ENCODE results near the gene VWC2. TPM values are rescaled to one million over a fixed set of nuclear protein-coding genes. Genes with fewer than 3 reads are reported as not detected.

VWC2 gene
- total RNA-seq, 1 donor from 2014 or later, result 7.9 TPM

DNA sequence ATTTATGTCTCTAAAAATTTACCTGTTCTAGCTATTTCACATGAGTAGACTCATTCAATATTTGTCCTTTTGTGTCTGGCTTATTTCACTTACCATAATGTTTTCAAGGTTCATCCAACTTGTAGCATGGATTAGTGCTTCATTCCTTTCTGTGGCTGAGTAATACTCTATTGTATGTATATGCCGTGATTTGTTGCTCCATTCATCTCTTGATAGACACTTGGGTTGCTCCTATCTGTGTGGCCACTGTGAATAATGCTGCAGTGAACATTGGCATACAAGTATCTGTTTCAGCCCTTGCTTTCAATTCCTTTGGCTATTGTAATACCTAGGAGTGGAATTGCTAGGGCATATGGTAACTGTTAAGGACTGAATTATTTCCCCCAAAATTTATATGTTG is 86.9 kb downstream of the VWC2 start:
- peaks cover under 1% of the 10 kb centered on the region for H3K4me1 ChIP-seq
- intact Hi-C loops (cut with micrococcal nuclease), result no loop called here
- H3K4me3 ChIP-seq, result no peak overlapping the region
- TF ChIP-seq, protein P1, sequence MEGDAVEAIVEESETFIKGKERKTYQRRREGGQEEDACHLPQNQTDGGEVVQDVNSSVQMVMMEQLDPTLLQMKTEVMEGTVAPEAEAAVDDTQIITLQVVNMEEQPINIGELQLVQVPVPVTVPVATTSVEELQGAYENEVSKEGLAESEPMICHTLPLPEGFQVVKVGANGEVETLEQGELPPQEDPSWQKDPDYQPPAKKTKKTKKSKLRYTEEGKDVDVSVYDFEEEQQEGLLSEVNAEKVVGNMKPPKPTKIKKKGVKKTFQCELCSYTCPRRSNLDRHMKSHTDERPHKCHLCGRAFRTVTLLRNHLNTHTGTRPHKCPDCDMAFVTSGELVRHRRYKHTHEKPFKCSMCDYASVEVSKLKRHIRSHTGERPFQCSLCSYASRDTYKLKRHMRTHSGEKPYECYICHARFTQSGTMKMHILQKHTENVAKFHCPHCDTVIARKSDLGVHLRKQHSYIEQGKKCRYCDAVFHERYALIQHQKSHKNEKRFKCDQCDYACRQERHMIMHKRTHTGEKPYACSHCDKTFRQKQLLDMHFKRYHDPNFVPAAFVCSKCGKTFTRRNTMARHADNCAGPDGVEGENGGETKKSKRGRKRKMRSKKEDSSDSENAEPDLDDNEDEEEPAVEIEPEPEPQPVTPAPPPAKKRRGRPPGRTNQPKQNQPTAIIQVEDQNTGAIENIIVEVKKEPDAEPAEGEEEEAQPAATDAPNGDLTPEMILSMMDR (IDR thresholded peaks at IDR 0.05; ENCODE audit: borderline replicate concordance), result no peak
- H3K9me3 ChIP-seq (replicated peaks), result no peaks in the 10 kb centered on the region
- DNase-seq, result no peak
- H3K27ac ChIP-seq (replicated peaks), result no peak overlapping the region
- H3K27me3 ChIP-seq (ENCODE audit: low read depth), result no peaks in the 10 kb centered on the region
- no peaks in the 10 kb centered on the region for H3K36me3 ChIP-seq

DNA sequence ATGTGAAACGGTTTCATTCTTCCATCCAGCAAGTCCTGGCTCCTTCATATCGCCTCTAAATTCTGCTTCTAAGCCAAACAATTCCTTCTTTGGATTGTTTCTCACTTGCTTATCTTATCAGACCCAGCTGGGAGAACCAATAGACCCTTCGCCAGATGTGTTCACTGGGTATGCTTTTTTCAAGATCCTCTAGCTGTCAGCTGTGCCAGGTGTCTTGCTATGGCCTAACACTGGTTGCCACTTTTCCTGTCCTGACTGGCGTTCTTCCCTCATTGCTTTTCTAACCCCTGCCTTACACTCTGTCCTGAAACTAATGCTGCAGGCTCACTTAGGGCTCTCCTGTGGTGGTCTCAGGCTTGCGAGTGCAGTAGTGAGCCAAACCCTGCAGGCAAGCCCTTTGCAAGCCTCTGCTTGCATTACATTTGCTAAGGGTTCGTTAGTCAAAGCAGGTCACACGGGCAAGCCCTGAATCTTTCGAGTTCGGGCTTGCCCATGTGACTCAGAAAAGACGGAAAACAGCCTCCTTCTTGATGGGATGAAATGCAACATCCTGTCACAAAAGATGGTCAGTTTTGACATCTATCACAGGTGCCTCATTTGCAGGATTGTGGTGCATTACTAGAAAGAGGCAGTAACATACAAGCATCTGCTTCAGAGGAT is 92.8 kb downstream of the VWC2 start:
- Histone ChIP-seq H3K27me3 (ENCODE audit: low read depth) (no peaks in the 10 kb centered on the region), H3K36me3 (no peaks in the 10 kb centered on the region), H3K9me3 (replicated peaks) (peaks cover 3% of the 10 kb centered on the region), H3K4me1 (peaks cover 23% of the 10 kb centered on the region), H3K4me3 (peak overlapping the region; percentile 11), H3K27ac (replicated peaks) (peak overlapping the region; percentile 27)
- intact Hi-C loops (cut with micrococcal nuclease), result no loop called here
- TF ChIP-seq, protein P1 (IDR thresholded peaks at IDR 0.05; ENCODE audit: borderline replicate concordance), result no peak
- no peak for DNase-seq

DNA sequence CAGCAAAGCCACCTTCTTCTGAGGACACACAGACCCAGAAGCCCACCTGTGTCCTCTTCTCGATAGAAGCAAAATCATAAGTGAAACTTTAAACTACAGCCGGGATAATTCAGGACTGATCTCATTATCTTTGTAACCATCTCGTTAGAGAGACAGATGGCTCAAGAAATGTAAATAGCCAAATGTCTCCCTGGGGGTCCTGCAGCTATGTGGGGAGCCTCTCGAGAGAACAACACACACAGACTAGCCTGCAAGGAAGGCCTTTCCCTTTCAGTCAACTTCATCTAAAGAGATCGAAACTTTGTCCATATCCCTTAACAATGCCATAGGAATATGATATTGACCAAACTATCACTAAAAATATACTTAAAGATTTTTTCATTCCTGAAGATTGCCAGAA is 93.5 kb downstream of the VWC2 start:
- Histone ChIP-seq H3K4me1 (peaks cover 23% of the 10 kb centered on the region), H3K9me3 (replicated peaks) (peaks cover 3% of the 10 kb centered on the region), H3K4me3 (no peak overlapping the region), H3K27me3 (ENCODE audit: low read depth) (no peaks in the 10 kb centered on the region), H3K36me3 (no peaks in the 10 kb centered on the region), H3K27ac (replicated peaks) (no peak overlapping the region)
- intact Hi-C loops (cut with micrococcal nuclease), result no loop called here
- TF ChIP-seq, protein P1 (IDR thresholded peaks at IDR 0.05; ENCODE audit: borderline replicate concordance), result no peak
- DNase-seq, result no peak

DNA sequence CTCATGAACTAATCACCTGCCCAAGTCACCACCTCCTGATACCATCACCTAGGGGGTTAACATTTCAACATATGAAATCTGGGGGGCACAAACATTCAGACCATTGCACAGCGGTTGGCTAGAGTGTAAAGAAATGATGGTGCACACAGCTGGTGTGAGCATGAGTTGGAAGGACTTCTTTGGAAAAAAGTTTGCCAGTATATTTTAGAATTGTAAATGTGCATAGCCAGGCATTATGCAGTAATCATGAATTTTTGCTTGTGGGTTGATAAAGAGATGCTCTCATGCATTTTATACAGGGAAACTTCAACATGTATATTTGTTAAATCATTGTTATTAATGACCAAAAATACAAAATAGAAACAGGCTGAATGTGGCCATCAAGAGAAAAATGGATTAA is 100.0 kb downstream of the VWC2 start:
- H3K9me3 ChIP-seq (replicated peaks), result peaks cover 3% of the 10 kb centered on the region
- H3K4me3 ChIP-seq, result no peak overlapping the region
- H3K27ac ChIP-seq (replicated peaks), result no peak overlapping the region
- no peaks in the 10 kb centered on the region for H3K36me3 ChIP-seq
- no peak for DNase-seq
- TF ChIP-seq, protein P1 (IDR thresholded peaks at IDR 0.05; ENCODE audit: borderline replicate concordance), result no peak
- H3K4me1 ChIP-seq, result peaks cover 12% of the 10 kb centered on the region
- no peaks in the 10 kb centered on the region for H3K27me3 ChIP-seq (ENCODE audit: low read depth)
- intact Hi-C loops (cut with micrococcal nuclease), result no loop called here

DNA sequence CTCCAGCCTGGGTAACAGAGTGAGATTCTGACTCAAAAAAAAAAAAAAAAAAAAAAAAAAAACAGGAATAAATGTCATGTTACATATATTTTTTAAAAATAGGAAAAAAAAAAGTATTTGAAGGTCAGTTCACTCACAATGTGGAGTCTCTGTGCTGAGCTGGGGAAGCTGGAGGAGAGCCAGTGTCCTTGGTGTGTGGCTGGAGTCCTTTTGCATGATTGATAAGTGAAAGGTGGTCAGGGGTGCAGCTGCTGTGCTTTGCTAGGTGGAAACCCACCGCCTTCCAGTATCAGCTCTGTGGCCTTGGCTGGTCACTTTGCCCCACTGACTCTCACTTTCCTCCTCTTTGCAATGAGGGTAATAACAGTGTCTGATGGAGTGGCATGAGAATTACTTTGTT is 101.9 kb downstream of the VWC2 start:
- no peaks in the 10 kb centered on the region for H3K36me3 ChIP-seq
- H3K4me1 ChIP-seq, result peaks cover 22% of the 10 kb centered on the region
- peaks cover 3% of the 10 kb centered on the region for H3K9me3 ChIP-seq (replicated peaks)
- TF ChIP-seq, protein P1 (IDR thresholded peaks at IDR 0.05; ENCODE audit: borderline replicate concordance), result no peak
- intact Hi-C loops (cut with micrococcal nuclease), result no loop called here
- no peak overlapping the region for H3K4me3 ChIP-seq
- no peak for DNase-seq
- no peaks in the 10 kb centered on the region for H3K27me3 ChIP-seq (ENCODE audit: low read depth)
- no peak overlapping the region for H3K27ac ChIP-seq (replicated peaks)
